Fibroblast of mammary gland (primary cell): ENCODE data around the gene MYH3.
A peak's percentile ranks its signal among the peaks of the same experiment; 100 is the strongest.
"Not testable (repeated sequence)": the region's sequence is repeated elsewhere in the genome, so short reads cannot be mapped to it uniquely, and the experiment has no call there.

ENCODE experiments used
- DNase-seq: peaks from one replicate; pipeline ENCODE4 v3.0.0-alpha.2; 2010; ENCODE audit warnings: low read depth
- H3K4me3 ChIP-seq: 2 replicates; pipeline ENCODE4 v1.5.1; 2011; ENCODE audit warnings: low read depth, mild to moderate bottlenecking, low read length, moderate library complexity; ENCODE audit not compliant: control insufficient read depth
- TF ChIP-seq, protein P1 (sequence below): conservative IDR thresholded peaks from 2 replicates; pipeline ENCODE4 v1.5.1; 2011; ENCODE audit warnings: low read depth, low read length, inconsistent platforms; ENCODE audit not compliant: control insufficient read depth, insufficient read depth

MYH3 gene

DNA sequence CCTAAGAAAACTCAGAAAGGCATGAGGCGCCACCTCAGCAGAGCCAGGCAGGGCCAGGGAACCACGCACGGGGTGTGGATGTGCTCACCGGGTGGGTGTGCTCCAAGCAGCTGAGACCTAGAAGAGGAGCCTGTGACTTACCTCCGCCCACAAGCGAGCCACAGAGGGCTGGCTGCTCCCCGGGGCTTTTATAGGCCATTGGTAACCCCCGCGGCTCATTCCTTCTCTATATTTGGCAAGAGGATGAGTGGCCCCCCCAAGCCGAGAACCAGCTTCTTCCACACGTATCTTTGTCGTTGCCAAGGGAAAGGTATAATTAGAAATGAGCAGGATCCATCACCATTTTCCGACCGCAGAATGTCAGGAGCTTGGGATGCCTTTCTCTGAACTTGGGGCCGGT lies at the start of gene MYH3:
TSS of gene MYH3 (minus strand) at position 162 of the 400 bp plus-strand sequence. CDS start 2,245 bp downstream, outside the sequence.
- no peak for DNase-seq
- no peak within 1 kb of the TSS for H3K4me3 ChIP-seq
- TF ChIP-seq, protein P1, sequence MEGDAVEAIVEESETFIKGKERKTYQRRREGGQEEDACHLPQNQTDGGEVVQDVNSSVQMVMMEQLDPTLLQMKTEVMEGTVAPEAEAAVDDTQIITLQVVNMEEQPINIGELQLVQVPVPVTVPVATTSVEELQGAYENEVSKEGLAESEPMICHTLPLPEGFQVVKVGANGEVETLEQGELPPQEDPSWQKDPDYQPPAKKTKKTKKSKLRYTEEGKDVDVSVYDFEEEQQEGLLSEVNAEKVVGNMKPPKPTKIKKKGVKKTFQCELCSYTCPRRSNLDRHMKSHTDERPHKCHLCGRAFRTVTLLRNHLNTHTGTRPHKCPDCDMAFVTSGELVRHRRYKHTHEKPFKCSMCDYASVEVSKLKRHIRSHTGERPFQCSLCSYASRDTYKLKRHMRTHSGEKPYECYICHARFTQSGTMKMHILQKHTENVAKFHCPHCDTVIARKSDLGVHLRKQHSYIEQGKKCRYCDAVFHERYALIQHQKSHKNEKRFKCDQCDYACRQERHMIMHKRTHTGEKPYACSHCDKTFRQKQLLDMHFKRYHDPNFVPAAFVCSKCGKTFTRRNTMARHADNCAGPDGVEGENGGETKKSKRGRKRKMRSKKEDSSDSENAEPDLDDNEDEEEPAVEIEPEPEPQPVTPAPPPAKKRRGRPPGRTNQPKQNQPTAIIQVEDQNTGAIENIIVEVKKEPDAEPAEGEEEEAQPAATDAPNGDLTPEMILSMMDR: no peak

DNA sequence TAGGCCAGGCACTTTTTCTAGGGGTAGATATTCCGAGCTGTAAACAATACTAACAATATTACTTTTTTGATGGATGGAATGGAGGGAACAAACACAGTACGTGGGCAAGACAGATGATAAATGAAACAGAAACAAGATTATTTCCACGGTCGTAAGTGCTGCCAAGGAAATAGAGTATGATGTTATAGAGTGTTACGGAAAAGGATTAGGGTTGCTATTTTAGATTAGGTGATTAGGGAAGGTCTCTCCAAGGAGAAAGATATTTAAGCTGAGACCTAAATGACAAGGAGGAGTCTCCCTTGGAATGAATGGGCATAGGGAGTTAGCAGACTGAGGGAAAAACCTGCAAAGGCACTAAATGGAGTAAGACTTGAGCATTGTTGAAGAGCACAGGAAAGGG lies 48.6 kb upstream of the MYH3 start:
- TF ChIP-seq, protein P1: no peak
- H3K4me3 ChIP-seq: no peak overlapping the region
- no peak for DNase-seq

DNA sequence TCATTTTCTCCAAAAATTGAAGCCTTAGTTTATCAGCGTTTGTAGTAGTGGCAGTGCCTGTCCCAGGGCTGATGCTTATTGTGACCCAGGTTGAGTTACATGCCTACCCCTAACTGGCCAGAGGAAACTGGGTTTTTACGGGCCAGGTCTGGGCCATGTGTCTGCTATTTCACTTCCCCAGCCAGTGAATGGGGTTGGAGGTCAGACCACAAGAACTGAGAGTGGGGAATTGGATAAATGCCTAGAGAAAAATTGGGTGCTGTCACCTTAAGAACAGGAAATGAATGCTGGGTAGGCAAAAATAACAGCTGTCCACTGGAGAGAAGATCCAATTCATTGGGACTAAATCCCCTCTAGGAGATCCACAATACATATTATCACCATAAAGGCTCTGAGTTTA lies 45.5 kb upstream of the MYH3 start:
- peak; percentile 61 for DNase-seq
- H3K4me3 ChIP-seq: no peak overlapping the region
- TF ChIP-seq, protein P1: no peak

DNA sequence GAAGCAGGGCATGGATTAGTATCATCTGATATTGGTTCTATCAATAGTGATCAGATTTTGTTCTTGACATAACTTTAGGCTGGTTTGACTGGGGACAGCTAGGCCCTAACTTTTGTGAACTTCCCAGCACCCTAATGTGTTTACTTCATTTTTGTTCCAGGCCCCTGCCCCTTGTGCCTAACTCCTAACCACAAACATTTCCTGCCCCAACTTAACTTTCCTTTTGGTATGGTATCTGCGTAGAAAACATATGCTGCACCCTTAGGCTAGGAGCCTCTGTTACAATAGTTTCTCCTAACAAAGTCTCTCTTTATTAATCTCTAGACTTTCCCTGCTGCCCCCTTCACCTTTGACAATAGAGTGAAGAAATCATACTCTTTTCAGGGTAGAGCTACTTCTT lies 42.7 kb upstream of the MYH3 start:
- H3K4me3 ChIP-seq: no peak overlapping the region
- TF ChIP-seq, protein P1: no peak
- DNase-seq: no peak

DNA sequence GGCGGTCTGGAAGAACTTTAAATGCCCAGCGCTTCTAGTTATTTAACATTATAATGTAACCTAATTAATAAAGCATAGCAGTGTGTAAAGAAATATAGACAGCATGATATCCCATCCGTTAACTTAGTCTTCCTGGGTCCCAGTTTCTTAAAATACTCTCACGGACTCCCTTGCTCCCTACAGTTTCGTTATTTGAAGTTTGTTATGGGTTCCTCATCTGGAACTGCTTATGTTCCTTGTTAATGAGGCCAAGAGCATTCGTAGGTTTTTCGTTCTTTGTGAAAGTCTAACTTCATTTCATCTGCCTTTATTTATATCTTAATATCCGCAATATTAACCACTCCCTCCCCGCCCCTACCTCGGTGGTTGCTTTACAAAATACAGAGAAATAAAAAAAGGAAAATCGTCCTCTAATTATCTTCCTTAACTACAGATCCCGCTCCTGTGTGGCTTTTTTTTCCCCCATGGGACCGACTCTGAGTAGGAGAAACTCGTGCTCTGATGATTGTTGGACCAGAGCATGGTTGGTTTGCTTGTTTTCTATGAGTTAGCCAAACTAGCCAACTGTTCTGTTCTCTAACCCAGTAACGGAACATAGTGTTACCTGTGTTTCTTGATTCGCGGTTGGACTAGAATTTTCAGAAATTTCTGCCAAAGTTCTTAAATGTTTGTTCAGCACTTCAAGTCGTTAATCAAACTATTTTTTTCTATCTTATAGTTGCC lies 41.1 kb upstream of the MYH3 start:
- TF ChIP-seq, protein P1: no peak
- H3K4me3 ChIP-seq: peak overlapping the region; percentile 95

DNA sequence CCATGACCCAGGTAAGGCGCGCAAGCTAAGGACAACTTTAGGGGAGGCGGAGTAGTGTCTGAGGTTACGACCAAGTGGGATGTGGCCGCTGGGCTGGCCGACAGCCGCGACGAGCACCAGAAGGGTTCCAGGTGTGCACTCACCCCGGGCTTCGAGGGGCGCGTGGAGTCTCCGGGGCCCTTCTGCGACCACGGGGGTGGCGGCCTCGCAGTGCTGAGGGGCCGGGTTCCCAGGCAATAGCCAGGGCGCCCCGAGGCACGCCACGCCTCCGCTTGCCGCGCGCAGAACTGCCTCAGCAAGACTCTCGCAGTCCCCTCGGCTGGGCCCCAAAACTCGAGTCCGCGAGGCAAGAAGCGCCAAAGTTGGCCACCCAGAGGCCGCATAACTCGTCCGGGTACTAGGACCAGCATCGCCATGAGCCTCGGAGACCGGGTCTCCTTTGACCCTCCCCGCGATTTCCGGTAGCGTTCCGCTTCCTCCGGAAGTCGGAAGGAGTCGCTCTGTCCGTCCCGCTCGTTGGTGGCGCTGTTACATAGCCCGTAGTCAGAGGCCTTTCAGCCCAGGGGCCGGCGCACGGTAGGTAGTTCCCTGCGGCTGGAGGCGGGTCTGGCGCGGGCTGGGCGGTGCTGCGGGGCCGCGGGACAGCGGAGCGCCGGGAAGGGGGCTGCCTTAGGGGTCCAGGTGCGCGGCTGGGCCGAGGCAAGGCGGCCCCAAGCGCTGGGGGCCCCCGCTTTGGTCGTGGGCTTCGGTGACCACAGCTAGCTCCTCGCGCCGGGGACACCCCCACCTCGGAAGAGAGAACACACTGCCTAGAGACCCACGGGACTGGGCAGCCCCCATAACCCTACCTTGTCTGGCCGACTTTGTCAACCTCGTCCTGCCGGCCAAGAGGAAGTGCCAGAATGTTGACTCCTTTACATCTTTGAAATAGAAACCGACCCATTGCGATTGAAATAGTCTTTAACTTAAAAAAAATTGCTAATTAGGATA lies 40.3 kb upstream of the MYH3 start, which contains the start of the genes ADPRM and SCO1:
TSS of gene ADPRM (plus strand) at position 503 of the 990 bp plus-strand sequence. CDS start 7,333 bp downstream, outside the sequence.
TSS of gene SCO1 (minus strand) at position 442 of the 990 bp plus-strand sequence. CDS start at position 416, 26 bp downstream.
- H3K4me3 ChIP-seq: peak within 1 kb of the TSS; percentile 95
- peak; percentile 92 for DNase-seq
- TF ChIP-seq, protein P1: peak; percentile 29

More for the DNA sequence above, 41.1 kb upstream of the MYH3 start:
- peak; percentile 63 for DNase-seq

DNA sequence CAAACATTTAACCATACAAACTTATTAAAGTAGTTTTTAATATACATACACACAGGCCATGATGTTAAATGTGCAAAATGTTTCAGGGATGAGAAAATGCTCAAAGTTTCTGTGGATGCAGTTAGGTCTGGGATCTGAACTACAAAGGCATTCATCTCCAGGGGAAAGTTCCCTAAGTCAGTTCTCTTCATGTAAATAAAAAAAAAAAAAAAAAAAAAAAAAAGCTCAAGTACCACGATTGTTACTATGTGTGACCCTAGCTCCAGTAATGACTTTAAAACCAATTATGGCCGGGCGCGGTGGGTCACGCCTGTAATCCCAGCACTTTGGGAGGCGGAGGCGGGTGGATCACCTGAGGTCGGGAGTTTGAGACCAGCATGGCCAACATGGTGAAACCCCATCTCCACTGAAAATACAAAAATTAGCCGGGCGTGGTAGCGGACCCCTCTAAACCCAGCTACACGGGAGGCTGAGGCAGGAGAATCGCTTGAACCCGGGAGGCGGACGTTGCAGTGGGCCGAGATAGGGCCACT lies 38.8 kb upstream of the MYH3 start:
- H3K4me3 ChIP-seq: peak overlapping the region; percentile 95
- DNase-seq: not testable (repeated sequence)
